T follicular helper cell (primary cell): ENCODE data around the gene PGLYRP2.

Experiments used
- DNase-seq: peaks from one replicate; pipeline ENCODE4 v3.0.0-alpha.2; 2020; ENCODE audit warnings: low read depth

Gene PGLYRP2

DNA sequence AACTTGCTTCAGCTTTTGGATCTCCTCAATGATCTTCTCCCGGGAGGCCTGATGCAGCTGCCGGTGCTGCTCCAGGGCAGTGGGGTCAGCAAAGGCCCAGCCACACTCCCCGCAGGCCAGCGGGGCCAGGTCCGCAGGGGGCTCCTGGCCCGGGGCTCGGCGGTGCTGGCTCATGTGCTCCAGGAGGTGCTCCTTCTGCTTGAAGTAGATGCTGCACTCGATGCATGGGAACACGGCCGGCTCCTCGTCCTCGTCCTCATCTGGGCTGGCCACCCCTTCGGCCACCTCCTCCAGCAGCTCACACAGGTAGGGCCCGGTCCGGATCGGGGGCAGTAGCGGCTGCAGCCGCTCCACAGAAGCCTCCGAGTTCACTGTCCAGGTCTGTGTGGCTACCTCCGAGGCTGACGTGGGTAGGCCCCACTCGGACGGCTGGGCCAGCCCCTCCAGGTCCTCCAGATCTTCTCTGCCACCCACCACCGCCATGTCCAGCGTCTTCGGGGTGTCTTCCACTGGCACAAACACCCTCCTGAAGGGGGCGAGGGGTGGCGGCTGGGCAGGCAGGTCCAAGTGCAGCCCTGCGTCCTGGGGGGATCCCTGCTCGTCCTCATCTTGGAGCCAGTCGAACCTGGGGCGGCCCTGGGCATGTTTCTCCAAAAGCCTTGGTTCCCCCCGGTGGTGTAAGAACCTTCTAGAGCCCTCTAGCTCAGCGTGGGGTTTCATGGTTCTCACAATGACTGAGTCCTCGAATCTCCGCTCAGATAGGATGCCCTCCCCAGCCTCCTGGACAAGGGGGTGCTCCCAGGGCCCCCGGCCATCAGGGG lies 39.3 kb downstream of the PGLYRP2 start:
- no peak for DNase-seq

- no peak for DNase-seq
Measured at GRCh38 chr19:15439078-15439799, 40.1 kb downstream of the PGLYRP2 start.

GRCh38 chr19:15438577-15438976 lies 40.7 kb downstream of the PGLYRP2 start:
- DNase-seq, result no peak

- no peak for DNase-seq
Measured at GRCh38 chr19:15438124-15438496, 41.2 kb downstream of the PGLYRP2 start.

DNA sequence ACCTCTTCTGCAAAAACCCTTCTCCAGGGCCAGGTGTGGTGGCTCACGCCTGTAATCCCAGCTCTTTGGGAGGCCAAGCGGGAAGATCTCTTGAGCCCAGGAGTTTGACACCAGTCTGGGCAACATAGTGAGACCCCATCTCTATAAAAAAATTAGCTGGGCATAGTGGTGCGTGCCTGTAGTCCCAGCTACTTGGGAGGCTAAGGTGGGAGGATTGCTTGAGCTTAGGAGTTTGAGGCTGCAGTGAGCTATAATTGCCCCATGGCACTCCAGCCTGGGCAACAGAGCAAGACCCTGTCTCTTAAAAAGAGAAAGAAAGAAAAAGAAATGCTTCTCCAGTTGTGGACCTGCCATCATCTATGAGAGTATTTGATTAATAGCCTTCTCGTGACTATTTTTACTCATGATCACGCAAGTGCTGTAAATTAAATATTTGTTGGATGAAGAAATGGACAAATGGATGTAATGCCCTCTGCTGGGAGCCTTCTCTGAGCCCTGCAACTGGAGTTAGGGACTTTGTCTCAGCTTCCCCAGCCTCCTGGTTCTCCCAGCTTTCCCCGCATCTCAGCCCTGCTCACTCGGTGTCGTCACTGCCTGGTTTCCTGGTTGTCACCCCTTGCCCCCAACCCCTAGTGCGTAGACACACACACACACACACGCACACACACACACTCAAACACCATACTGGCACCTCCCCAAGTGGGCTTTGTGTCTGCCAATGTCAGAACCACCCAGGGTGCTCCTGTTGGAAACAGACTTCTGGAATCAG lies 41.8 kb downstream of the PGLYRP2 start:
- no peak for DNase-seq

DNA sequence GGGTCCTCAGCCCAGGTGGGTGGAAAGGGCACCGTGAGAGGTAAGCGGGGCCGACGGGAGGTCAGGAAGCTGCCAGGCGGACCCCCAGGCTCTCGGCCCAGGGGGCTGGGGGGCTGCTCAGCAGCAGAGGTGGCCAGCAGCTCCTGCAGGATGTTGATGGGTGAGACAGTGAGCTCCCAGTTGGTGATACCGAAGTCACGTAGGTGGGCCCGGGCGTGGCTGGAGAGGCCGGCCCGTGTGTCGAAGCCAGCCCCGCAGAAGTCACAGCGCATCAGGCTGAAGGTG lies 42.5 kb downstream of the PGLYRP2 start:
- DNase-seq, result no peak

- no peak for DNase-seq
Measured at GRCh38 chr19:15436012-15436825, 43.1 kb downstream of the PGLYRP2 start.

- DNase-seq, result no peak
Measured at GRCh38 chr19:15433519-15434069, 45.7 kb downstream of the PGLYRP2 start.

DNA sequence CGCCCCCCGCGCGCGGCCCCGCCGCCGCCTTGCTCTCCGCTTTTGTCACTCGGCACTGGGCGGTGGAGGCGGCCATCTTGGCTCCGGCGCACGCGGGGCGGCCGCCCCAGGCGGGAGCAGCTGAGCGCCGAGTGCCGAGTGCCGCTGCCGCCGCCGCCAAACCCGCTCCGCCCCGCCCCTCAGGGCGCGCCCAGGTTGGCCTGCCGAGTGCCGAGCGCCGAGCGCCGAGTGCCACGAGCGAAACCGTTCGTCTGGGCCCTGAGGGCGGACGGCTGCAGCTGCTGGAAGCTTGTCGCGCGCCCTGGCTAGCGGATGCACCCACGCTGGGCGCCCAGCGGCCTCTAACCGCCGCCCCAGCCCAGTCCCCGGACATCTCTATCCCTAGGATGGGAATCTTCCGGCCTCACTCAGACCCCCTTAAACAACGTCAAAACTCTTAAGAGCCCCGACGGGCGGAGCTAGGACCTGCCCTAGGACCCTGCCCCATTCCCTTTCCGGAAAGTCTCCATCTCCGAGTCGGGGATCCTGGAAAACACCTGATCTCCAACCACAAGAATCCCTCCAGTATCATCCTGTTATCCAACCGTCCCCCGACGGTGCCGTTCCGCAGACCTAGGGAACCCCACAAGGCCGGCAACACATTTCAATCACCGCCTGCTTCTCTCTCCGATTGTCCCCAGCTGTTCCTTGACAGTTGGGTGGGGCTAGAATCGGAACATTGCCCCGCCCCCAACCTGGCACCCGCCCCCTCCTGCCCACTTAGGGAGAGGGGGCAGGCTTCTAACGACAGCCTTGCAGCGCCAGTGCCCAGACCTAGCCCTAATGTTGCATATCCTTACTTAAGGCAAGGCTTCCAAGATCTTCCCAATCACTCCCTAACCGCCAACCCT lies 46.4 kb downstream of the PGLYRP2 start:
- DNase-seq, result peak; percentile 89

- no peak for DNase-seq
Measured at GRCh38 chr19:15432018-15432494, 47.2 kb downstream of the PGLYRP2 start.

- DNase-seq, result no peak
Measured at GRCh38 chr19:15431396-15432017, 47.8 kb downstream of the PGLYRP2 start.

- no peak for DNase-seq
Measured at GRCh38 chr19:15430526-15431120, 48.7 kb downstream of the PGLYRP2 start.

GRCh38 chr19:15429825-15430467 lies 49.4 kb downstream of the PGLYRP2 start:
- no peak for DNase-seq

GRCh38 chr19:15428956-15429824 lies 50.1 kb downstream of the PGLYRP2 start:
- no peak for DNase-seq

GRCh38 chr19:15427991-15428471 lies 51.3 kb downstream of the PGLYRP2 start:
- no peak for DNase-seq

DNA sequence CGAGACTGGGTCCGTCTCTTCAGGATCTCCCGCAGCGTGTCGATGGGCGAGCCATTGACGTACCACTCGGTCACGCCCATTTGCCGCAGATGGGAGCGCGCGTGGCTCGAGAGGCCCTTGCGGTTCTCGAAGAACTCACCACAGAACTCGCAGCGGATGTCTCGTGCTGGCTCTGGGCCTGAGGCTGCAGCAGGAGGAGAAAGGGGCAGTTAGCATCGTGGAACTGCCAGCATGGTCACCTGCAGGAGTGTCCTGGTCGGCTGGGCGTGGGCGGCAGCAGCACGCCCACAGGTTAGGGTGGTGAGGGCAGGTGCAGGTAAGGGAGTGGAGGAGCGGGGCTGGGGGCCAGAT lies 52.0 kb downstream of the PGLYRP2 start:
- DNase-seq, result no peak

DNA sequence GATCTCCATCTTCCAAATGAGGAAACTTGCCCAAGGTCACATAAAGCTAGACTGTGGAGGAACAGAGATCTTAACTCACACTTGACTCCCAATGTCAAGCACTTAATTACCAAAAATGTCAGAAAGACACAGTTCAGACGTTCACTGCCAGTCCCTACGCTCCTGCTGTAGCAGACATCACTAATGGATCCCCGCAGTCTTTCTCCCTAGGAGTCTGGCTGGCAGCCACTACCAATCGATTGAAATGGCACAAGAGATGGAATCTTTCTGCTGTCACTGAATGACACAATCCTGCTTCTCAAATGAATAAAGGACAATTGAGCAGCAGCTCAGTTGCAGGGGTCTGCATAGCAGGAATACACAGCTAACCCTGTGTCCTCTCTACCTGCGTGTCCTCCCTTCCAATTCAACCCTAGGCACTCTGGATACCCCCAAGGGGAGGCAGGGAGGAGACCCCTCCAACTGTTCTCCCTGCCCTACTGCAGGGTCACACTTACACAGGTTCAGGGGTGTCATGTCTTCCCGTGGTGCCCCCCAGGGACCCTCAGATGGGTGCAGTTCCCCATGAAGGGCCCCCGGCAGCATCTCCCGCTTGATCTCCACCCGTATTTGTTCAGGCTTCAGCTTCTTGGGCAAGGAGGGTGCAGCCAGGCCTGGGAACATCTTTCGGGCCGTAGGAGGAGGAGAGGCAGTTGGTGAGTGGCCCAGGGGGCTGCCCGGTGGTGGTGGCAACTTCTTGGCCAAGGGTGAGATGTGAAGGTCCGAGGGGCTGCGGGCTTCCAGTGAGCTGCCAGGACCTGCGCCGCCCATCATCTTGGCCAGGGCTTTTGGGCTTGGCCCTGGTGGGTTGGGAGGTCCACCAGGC lies 52.6 kb downstream of the PGLYRP2 start:
- DNase-seq, result no peak
